ENCODE measurements around the gene BMP8B. TPM values are rescaled to one million over a fixed set of nuclear protein-coding genes. Genes with fewer than 3 reads are reported as not detected.

Gene BMP8B, protein sequence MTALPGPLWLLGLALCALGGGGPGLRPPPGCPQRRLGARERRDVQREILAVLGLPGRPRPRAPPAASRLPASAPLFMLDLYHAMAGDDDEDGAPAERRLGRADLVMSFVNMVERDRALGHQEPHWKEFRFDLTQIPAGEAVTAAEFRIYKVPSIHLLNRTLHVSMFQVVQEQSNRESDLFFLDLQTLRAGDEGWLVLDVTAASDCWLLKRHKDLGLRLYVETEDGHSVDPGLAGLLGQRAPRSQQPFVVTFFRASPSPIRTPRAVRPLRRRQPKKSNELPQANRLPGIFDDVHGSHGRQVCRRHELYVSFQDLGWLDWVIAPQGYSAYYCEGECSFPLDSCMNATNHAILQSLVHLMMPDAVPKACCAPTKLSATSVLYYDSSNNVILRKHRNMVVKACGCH
- 1 to 10 TPM in 1 of 4 donors, under 1 TPM in 1, not detected in 2; 0.46 to 1.3 TPM for total RNA-seq

GRCh38 chr1:39788758-39789570, at the start of gene BMP8B:
BMP8B (minus strand) TSS chr1:39788865; CDS start chr1:39788485, 380 bp downstream.
- H3K4me1 ChIP-seq: peaks cover 0 to 10% of the 10 kb centered on the region in 2 donors
- H3K9me3 ChIP-seq: no peaks in the 10 kb centered on the region
- peak within 1 kb of the TSS in 1 of 2 donors; percentile 33 for H3K4me3 ChIP-seq
- no peak for TF ChIP-seq CTCF (IDR thresholded peaks at IDR 0.05)
- no peak for TF ChIP-seq POLR2A (IDR thresholded peaks at IDR 0.05)
- H3K36me3 ChIP-seq: no peaks in the 10 kb centered on the region
- intact Hi-C loops (cut with DNase I; ENCODE audit: low total_unique reads): no loop called here
- no peak for DNase-seq
- H3K27ac ChIP-seq: no peak within 1 kb of the TSS
- peaks cover 0 to 4% of the 10 kb centered on the region in 2 donors for H3K27me3 ChIP-seq

GRCh38 chr1:39836595-39837110, 48.0 kb upstream of the BMP8B start:
- H3K27me3 ChIP-seq: no peaks in the 10 kb centered on the region
- H3K4me1 ChIP-seq: no peaks in the 10 kb centered on the region
- intact Hi-C loops (cut with DNase I; ENCODE audit: low total_unique reads): no loop called here
- TF ChIP-seq CTCF (IDR thresholded peaks at IDR 0.05): no peak
- TF ChIP-seq POLR2A (IDR thresholded peaks at IDR 0.05): no peak
- H3K4me3 ChIP-seq: no peak overlapping the region
- no peaks in the 10 kb centered on the region for H3K36me3 ChIP-seq
- H3K27ac ChIP-seq: no peak overlapping the region
- no peak for DNase-seq
- H3K9me3 ChIP-seq: no peaks in the 10 kb centered on the region

- Histone ChIP-seq H3K4me3 (no peak overlapping the region), H3K27ac (no peak overlapping the region), H3K4me1 (no peaks in the 10 kb centered on the region), H3K36me3 (no peaks in the 10 kb centered on the region), H3K27me3 (no peaks in the 10 kb centered on the region), H3K9me3 (no peaks in the 10 kb centered on the region)
- no peak for DNase-seq
- TF ChIP-seq POLR2A (IDR thresholded peaks at IDR 0.05): no peak
- TF ChIP-seq CTCF (IDR thresholded peaks at IDR 0.05): no peak
- intact Hi-C loops (cut with DNase I; ENCODE audit: low total_unique reads): no loop called here
Observed at GRCh38 chr1:39835935-39836594, 47.4 kb upstream of the BMP8B start.

DNA sequence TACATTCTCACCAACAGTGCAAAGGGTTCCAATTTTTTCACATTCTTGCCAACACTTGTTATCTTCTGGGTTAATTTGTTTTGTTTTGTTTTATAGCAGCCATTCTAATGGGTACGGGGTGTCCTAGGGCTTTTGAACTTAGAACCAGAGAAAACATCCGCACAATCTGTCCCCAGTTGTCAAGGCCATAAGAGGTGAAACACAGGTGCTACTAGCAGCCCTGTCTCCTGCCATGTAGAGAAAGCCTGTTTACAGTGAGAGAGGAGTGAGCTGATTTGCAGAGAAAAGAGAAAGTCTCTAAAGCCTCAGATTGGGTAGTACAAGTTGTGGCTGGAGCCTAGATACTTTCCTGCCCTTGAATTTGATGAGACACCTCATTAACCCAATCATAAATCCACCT, 46.4 kb upstream of the BMP8B start:
- Histone ChIP-seq H3K4me3 (no peak overlapping the region), H3K36me3 (no peaks in the 10 kb centered on the region), H3K27me3 (no peaks in the 10 kb centered on the region), H3K27ac (no peak overlapping the region), H3K9me3 (no peaks in the 10 kb centered on the region), H3K4me1 (no peaks in the 10 kb centered on the region)
- no peak for DNase-seq
- intact Hi-C loops (cut with DNase I; ENCODE audit: low total_unique reads): no loop called here
- no peak for TF ChIP-seq CTCF (IDR thresholded peaks at IDR 0.05)
- TF ChIP-seq POLR2A (IDR thresholded peaks at IDR 0.05): no peak
